Ovary (tissue), 9 donors: ENCODE measurements around the gene LSAMP. TPM values are rescaled to one million over a fixed set of nuclear protein-coding genes. Genes with fewer than 3 reads are reported as not detected.

Source experiments
- DNase-seq, 5 donors: peaks; one replicate each; pipeline ENCODE4 v3.0.0-alpha.2; 2019 to 2020
- H3K27ac ChIP-seq, 2 donors: fragments of 200-600 bp; one replicate each; pipeline versions ENCODE4 v1.5.1 to v1.8.0; 2019 to 2022
- H3K27me3 ChIP-seq: fragments of 200-600 bp; one replicate; pipeline ENCODE4 v1.8.0; 2022
- H3K36me3 ChIP-seq: fragments of 200-600 bp; sonication (generic); one replicate; pipeline ENCODE4 v1.5.1; 2019
- H3K4me1 ChIP-seq: one replicate; pipeline ENCODE4 v1.8.1; 2013; ENCODE audit warnings: mild to moderate bottlenecking, moderate library complexity; ENCODE audit not compliant: insufficient read depth
- H3K4me3 ChIP-seq: fragments of 200-600 bp; sonication (generic); one replicate; pipeline ENCODE4 v1.5.1; 2017
- H3K9me3 ChIP-seq, 2 donors: fragments of 200-600 bp in 1 of 2; sonication (generic) in 1 of 2; one replicate each; pipeline versions ENCODE4 v1.5.1 to v1.8.1; 2013 to 2019; ENCODE audit warnings: mild to moderate bottlenecking in 1 of 2, moderate library complexity in 1 of 2
- EP300 ChIP-seq: sonication (generic); formaldehyde crosslinking; IDR thresholded peaks from one replicate; pipeline ENCODE4 v1.6.1; 2017; ENCODE audit warnings: antibody characterized with exemption
- POLR2A ChIP-seq: fragments of 450-650 bp; IDR thresholded peaks from one replicate; pipeline ENCODE4 v1.6.1; 2017; ENCODE audit warnings: antibody characterized with exemption, mild to moderate bottlenecking, moderate library complexity
- WGBS, 3 donors: extraction: QIAGEN DNeasy Blood & Tissue Kit in 1 of 3; methylation state at CpG; one replicate each; pipeline versions ENCODE4 v1.1.5 to v1.1.7; 2013 to 2017; 5-methylcytosine and 5-hydroxymethylcytosine counted together
- intact Hi-C, 4 donors: fragments of 100-400 bp; cut with DNase I; formaldehyde crosslinking; loops; one replicate each; pipeline versions ENCODE4 v1.11.0 to v1.15.1; 2022 to 2023
- polyA plus RNA-seq, 2 donors: library from polyadenylated mRNA; stranded (reverse); fragments of 200-250 nt in 1 of 2; fragments of 350-450 nt in 1 of 2; fragmentation: Illumina TruSeq in 1 of 2; extraction: RNeasy Lipid Tissue Mini Kit (QIAGEN cat#74804) in 1 of 2; gene quantifications; one replicate each; pipeline ENCODE4 v1.2.3, GENCODE V29; 2013 to 2014
- total RNA-seq, 7 donors: library from RNA; depleted of rRNA in 2 of 7; stranded (reverse); fragments of >200 nt in 2 of 7; fragmentation: NEBNext Ultra II Directional in 3 of 7; extraction: Animal tissue kit (Norgen Biotek cat#: 25700) in 3 of 7; gene quantifications; one replicate each; pipeline versions ENCODE4 v1.1.0 to v1.2.4, GENCODE V29; 2016 to 2023
- TF ChIP-seq, protein P1 (sequence below), 3 donors: fragments of 450-650 bp in 2 of 3; fragments of 200-600 bp in 1 of 3; IDR thresholded peaks; one replicate each; pipeline versions ENCODE4 v1.5.1 to v1.8.0; 2016 to 2022; ENCODE audit warnings: antibody characterized with exemption in 3 of 3, mild to moderate bottlenecking in 1 of 3
- donor health status: DM: no; HTN: no; CAD: no; lungs with moderate emphysema.
- donor health status: DM: no; HTN: no; CAD: no.
- donor health status: Bipolar disorder and iron deficiency.
- donor health status: DM: yes; HTN: yes; CAD: no.
- donor health status: DM: no; HTN: no; CAD: no.
- donor health status: DM: yes; HTN: yes; CAD: no.

Gene LSAMP
- total and polyA plus RNA-seq, 9 donors, result 1.1 to 13.0 (median 5.4) TPM

DNA sequence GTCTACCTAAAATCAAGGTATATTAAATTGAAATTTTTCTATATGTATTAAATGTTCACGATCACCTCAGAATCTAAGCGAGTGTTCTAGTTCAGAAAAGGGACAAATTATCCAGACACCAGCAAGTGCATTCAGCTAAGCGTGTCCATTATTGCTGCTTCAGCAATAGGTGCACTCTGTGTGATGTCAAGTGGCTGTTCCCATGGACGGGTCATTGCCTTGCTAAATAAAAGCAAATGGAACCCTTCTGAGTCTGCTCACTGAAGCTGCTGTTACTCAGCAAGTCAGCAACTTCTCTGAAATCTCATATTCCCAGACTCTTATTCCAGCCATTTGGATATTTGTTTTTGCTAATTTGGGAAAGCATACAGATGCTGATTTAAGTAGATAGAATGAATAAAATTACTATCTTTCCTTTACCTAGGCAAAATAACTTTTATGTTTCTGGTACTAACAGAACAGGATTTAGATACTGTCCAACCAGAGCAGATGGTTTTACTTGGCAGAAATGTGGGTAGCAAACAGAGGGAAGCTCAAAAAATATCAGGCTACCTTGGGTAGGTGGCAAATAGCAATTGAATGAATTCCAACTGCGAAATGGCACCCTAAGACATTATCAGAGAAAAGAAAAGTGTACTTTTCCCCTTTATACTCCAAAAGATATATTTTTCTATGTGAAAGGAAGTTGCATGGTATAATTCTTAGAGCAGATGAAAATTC is 415.0 kb downstream of the LSAMP start:
- Histone ChIP-seq H3K27ac (no peak overlapping the region), H3K27me3 (no peaks in the 10 kb centered on the region), H3K4me1 (no peaks in the 10 kb centered on the region), H3K9me3 (no peaks in the 10 kb centered on the region), H3K36me3 (no peaks in the 10 kb centered on the region), H3K4me3 (no peak overlapping the region)
- DNase-seq, result no peak
- TF ChIP-seq, protein P1, sequence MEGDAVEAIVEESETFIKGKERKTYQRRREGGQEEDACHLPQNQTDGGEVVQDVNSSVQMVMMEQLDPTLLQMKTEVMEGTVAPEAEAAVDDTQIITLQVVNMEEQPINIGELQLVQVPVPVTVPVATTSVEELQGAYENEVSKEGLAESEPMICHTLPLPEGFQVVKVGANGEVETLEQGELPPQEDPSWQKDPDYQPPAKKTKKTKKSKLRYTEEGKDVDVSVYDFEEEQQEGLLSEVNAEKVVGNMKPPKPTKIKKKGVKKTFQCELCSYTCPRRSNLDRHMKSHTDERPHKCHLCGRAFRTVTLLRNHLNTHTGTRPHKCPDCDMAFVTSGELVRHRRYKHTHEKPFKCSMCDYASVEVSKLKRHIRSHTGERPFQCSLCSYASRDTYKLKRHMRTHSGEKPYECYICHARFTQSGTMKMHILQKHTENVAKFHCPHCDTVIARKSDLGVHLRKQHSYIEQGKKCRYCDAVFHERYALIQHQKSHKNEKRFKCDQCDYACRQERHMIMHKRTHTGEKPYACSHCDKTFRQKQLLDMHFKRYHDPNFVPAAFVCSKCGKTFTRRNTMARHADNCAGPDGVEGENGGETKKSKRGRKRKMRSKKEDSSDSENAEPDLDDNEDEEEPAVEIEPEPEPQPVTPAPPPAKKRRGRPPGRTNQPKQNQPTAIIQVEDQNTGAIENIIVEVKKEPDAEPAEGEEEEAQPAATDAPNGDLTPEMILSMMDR (IDR thresholded peaks at IDR 0.05), result no peak
- TF ChIP-seq POLR2A (no peak), EP300 (no peak)
- intact Hi-C loops, result no loop called here
- 75 to 92% (median 83%) methylated on average over 5 of the region's 5 CpGs for WGBS, 3 donors

DNA sequence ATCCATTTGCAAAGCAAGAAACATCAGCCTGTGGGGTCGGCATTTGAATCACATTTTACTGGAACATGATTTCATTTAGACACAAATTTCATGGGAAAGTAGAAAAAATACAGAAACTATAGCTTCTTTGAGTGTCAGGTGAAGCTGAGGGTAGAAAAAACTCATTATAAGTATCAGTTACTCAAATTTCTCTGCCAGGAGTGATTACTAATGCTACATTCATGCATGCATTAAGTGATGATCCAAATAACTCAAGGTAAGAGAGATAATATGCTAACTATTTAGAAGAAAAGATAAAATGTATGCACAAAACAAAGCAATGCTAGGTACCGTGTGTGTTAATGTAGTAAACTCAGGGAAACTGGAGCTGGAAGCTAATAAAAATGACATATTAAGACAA is 416.0 kb downstream of the LSAMP start:
- Histone ChIP-seq H3K4me3 (no peak overlapping the region), H3K27me3 (no peaks in the 10 kb centered on the region), H3K36me3 (no peaks in the 10 kb centered on the region), H3K9me3 (no peaks in the 10 kb centered on the region), H3K27ac (no peak overlapping the region), H3K4me1 (no peaks in the 10 kb centered on the region)
- no peak for DNase-seq
- TF ChIP-seq, protein P1 (IDR thresholded peaks at IDR 0.05), result no peak
- no peak for TF ChIP-seq EP300
- intact Hi-C loops, result no loop called here
- WGBS, 3 donors, result 75 to 85% (median 81%) methylated on average over 2 of the region's 2 CpGs

DNA sequence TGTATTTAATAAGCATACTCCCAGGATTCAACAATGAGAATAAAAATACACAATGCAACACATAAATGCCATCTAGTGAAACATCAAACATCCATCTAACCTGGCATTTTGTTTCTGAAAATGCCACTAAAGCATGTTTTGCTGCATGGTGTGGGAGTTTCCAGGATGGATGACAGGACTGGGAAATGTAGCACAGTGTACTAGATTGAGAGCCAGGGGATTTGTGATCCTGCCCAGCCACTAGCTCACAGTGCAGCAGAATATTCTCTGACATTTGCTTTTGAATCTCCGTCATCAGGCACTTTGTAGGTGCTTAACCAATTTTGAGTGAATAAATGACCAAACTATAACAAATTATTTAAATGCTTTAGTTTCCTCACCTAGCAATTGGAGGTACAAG is 417.1 kb downstream of the LSAMP start:
- TF ChIP-seq POLR2A (no peak), EP300 (no peak)
- TF ChIP-seq, protein P1 (IDR thresholded peaks at IDR 0.05), result no peak
- H3K4me1 ChIP-seq, result no peaks in the 10 kb centered on the region

DNA sequence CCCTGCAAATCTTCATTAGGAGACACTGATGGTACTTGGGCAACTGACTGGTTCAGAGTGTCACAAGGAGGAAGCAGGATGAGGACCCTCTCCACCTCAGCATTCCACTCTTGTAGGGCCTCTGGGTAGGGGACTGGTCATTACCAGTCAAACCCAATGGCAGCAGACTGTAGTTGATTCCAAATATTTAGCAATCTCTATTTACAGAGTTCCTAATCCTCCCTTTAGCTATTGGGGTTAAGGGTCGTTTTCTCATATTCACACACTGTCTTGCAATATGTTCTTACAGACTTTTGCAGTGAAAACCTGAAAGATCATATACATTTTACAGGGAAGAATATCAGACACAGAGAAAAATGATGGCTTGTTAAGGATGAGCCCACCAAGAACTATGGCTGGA is 424.3 kb downstream of the LSAMP start:
- Histone ChIP-seq H3K4me1 (no peaks in the 10 kb centered on the region), H3K4me3 (no peak overlapping the region), H3K36me3 (no peaks in the 10 kb centered on the region), H3K27me3 (no peaks in the 10 kb centered on the region), H3K9me3 (no peaks in the 10 kb centered on the region), H3K27ac (no peak overlapping the region)
- intact Hi-C loops, result no loop called here
- 77 to 90% (median 86%) methylated on average over 1 of the region's 1 CpG for WGBS, 3 donors
- TF ChIP-seq EP300 (no peak), POLR2A (no peak)
- TF ChIP-seq, protein P1 (IDR thresholded peaks at IDR 0.05), result no peak
- no peak for DNase-seq

More for the DNA sequence above, 417.1 kb downstream of the LSAMP start:
- no peaks in the 10 kb centered on the region for H3K9me3 ChIP-seq
- DNase-seq, result no peak
- WGBS, 3 donors, result 89 to 97% (median 93%) methylated on average over 1 of the region's 1 CpG
- H3K36me3 ChIP-seq, result no peaks in the 10 kb centered on the region
- no peak overlapping the region for H3K27ac ChIP-seq
- H3K27me3 ChIP-seq, result no peaks in the 10 kb centered on the region
- no peak overlapping the region for H3K4me3 ChIP-seq
- intact Hi-C loops, result no loop called here
